ENCODE measurements around the gene FEV.

Gene FEV

GRCh38 chr2:218990052-218990451 is 5.1 kb upstream of the FEV start:
- peak; percentile 5 for DNase-seq (ENCODE audit: low spot score)
- TF ChIP-seq CTCF (IDR thresholded peaks at IDR 0.05; ENCODE audit: extremely low read depth, insufficient read depth, missing control alignments), result no peak
- in situ Hi-C loops (cut with MboI; ENCODE audit: low pct_unique_long_range_greater_than_20kb, low sequenced_read_pairs, unreplicated experiment), result no loop called here

- in situ Hi-C loops (cut with MboI; ENCODE audit: low pct_unique_long_range_greater_than_20kb, low sequenced_read_pairs, unreplicated experiment), result no loop called here
- no peak for DNase-seq (ENCODE audit: low spot score)
- TF ChIP-seq CTCF (IDR thresholded peaks at IDR 0.05; ENCODE audit: extremely low read depth, insufficient read depth, missing control alignments), result no peak
Observed at GRCh38 chr2:218988650-218989049, 3.7 kb upstream of the FEV start.

- DNase-seq (ENCODE audit: low spot score), result no peak
- TF ChIP-seq CTCF (IDR thresholded peaks at IDR 0.05; ENCODE audit: extremely low read depth, insufficient read depth, missing control alignments), result no peak
- in situ Hi-C loops (cut with MboI; ENCODE audit: low pct_unique_long_range_greater_than_20kb, low sequenced_read_pairs, unreplicated experiment), result no loop called here
Observed at GRCh38 chr2:218988164-218988563, 3.2 kb upstream of the FEV start.

GRCh38 chr2:218986148-218986761 is 1.3 kb upstream of the FEV start:
- TF ChIP-seq CTCF (IDR thresholded peaks at IDR 0.05; ENCODE audit: extremely low read depth, insufficient read depth, missing control alignments), result no peak
- in situ Hi-C loops (cut with MboI; ENCODE audit: low pct_unique_long_range_greater_than_20kb, low sequenced_read_pairs, unreplicated experiment), result no loop called here
- DNase-seq (ENCODE audit: low spot score), result no peak

- in situ Hi-C loops (cut with MboI; ENCODE audit: low pct_unique_long_range_greater_than_20kb, low sequenced_read_pairs, unreplicated experiment), result no loop called here
- DNase-seq (ENCODE audit: low spot score), result peak; percentile 25
- TF ChIP-seq CTCF (IDR thresholded peaks at IDR 0.05; ENCODE audit: extremely low read depth, insufficient read depth, missing control alignments), result no peak
Observed at GRCh38 chr2:218985325-218986091, 524 bp upstream of the FEV start.

GRCh38 chr2:218984239-218985020 is 554 bp downstream of the FEV start:
- in situ Hi-C loops (cut with MboI; ENCODE audit: low pct_unique_long_range_greater_than_20kb, low sequenced_read_pairs, unreplicated experiment), result no loop called here
- TF ChIP-seq CTCF (IDR thresholded peaks at IDR 0.05; ENCODE audit: extremely low read depth, insufficient read depth, missing control alignments), result no peak
- peak; percentile 56 for DNase-seq (ENCODE audit: low spot score)
